NCI-H2081 (cell line): ENCODE measurements around the gene CXCR6.
"Not testable (repeated sequence)": the region's sequence is repeated elsewhere in the genome, so short reads cannot be mapped to it uniquely, and the experiment has no call there.

ENCODE experiments used
- DNase-seq, 2 experiments: peaks; one replicate each; lab custom pipeline; 2025; lab: John Stamatoyannopoulos, UW

The CXCR6 gene

DNA sequence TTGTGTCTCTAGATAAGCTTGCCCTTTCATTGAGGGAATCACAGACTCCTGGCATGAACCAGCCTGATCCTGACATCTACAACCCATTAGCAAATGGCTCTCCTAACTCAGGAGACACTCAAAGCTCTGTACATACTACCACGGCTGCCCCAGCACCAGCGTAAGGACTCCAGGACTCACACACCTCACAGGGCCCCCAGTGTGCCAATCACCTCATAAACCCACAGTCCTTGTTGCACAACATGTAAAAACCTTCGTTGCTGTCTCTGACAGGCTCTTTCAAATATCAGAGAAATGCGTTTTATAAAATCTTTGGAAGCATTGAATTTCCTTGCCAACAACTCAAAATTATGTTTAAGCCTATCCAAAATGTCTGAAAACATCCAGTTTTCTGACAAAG, 45.1 kb downstream of the CXCR6 start:
- no peak for DNase-seq

DNA sequence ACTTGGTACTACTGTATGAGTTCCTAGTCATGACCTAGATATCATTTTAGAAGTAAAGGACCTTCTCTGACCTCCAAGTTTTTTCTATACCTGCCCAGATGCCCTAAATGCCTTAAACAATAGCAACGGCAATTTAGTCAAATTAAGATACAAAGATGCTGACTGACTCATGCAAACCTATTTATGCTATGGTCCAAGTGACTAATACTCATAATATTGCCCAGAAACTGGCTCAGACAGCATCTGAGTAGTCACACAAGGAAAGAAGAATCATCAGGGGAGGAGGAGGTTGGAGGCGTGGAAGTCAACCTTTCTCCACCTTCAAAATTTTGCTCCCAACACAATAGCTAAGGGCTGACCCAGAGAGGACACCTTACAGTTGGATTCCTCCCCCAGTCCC, 45.5 kb downstream of the CXCR6 start:
- DNase-seq: no peak

DNA sequence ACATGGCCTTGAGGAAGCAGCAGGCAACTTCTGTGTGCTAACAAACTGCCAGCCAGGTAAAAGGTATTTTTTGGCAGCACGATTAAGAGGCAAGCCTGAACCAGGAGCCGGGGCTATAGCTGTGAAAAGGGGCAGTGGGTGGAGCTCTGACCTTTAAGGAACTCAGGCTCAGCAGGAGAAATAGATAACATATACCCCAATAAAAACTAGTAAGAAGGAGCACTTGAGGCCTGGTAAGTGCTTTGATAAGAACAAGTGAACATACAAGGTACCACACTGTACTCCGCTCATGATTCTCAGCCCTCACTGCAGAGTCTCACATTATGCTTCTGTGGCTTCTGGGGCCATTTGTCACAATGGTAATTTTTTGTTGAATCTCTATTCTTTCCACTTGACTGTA, 46.9 kb downstream of the CXCR6 start:
- no peak for DNase-seq

DNA sequence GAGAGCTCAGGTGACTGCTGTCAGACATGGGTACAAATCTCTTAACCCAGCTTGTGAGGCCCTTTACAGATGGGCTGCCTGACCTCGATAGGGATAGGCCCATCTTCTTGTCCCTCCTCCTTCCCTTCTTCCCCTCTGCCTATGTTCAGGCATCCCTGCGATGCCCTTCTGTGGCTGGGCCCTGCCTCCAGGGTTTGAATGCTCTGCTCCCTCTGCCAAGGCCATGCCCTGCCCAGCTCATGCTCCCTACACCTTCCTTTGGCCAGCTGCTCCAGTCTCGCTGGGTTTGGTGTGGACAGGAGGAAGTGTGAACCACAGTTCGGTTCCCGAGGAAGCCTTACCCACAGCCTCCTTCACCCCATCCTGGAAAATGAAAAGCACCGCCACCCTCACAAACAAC, 48.1 kb downstream of the CXCR6 start:
- DNase-seq: no peak

DNA sequence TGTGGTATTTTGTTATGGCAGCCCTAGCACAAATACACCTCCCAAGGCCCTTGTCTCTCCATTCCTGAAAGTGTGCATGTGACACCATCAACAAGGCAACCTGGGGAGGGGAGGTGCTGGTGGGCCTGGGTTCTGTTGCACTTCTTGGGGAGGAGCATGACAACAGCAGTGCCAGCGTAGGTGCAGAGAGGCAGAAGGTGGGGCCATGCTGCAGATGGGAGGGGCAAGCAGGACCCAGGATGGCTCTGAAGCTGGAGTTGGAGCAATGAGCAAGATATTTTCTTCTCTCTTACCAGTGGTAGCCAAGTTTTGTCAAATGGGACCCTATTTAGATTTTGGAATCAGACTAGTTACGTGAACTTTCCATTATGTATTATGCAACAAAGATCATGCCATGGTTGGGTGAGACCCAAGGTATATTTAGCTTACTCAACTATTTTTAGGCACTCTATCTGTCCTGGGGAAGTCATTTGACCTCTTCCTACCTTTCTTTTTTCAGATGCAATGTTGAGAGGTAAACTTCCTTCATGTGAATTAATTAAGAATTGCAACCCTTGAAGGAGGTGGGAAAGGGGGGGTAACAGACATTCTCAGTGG, 49.0 kb downstream of the CXCR6 start:
- no peak for DNase-seq

DNA sequence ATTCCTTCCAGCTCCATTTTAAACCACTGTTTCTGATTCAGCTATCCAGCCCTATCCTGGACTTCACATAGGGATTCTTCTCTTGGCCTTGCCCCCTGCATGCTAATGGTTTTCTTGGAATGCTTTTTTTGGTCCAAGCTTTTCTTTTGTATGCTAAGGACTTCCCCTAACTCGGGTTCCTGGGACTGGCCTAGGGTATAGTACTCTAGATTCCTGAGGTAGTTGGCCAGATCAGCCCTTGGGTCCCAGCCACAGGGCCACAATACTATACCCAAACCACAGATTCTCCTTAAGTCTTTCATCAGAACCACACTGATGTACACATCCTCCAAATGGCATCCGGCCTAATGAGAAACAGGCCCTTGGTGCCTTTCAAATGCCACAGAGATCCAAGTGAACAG, 49.6 kb downstream of the CXCR6 start:
- no peak for DNase-seq

DNA sequence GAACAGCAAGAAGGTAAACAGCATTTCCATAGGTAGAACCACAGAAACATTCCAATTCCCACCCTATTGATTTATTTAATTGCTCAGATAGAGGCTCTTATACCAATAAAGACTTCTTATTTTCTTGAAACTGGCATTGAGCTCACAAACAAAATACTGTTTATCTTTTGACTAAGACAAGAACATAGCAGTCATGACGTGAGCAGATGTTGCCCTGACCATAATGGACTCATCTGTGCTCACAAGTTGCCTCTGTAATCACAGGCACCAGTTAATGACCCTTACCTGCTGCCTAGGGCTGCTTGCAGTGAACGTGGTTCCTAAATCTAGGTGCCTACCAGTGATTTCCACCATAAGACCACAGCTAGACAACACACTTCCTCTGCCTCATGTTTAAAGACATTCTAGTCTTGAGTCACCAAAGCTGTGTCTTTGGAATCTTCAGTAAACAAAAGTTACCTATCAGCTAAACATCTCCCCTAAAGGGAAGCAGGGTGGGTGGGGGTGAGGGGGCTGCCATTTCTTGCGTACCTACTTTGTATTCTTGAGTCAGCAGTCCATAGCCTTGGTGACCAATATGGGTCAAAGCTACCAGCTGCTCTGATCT, 50.3 kb downstream of the CXCR6 start:
- DNase-seq: no peak

DNA sequence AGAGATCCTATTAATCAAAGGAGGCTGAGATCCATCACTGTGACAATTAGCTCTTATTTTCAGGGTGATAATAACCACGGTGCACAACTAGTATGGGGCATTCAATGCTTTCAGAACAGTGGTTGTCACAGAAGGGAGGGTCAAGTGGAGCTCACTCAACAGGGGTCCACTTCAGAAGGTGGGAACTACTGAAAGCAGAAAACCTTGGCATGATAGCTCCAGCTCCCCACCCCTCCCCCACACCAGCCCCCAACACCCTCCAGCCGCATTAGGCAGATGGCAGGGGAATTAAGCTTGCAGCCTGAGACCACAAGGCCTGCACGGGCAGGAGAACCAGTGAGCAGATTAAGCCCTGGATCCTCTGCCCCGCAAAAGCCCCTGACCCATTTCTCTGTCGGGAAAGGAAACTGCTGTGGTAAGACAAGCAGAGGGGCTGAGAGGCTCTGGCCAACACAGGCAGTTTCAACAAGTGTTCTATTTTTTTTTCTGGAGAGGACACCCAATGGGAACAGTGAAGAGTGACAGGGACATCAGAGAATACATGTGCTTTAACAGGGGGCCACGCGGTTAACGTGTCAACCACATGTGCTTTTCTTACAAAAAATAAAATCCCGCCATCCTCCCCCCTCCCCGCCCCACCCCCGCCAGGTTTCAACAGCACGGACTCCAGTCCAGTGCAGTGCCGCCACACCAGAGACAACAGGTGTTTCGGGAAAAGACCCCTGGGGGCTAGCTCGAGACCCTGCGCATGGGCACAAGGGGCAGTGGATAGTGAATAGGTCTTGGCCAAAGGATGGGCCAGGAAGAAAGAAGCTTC, 51.4 kb downstream of the CXCR6 start:
- peak in 1 of 2 experiments; percentile 8 for DNase-seq

DNA sequence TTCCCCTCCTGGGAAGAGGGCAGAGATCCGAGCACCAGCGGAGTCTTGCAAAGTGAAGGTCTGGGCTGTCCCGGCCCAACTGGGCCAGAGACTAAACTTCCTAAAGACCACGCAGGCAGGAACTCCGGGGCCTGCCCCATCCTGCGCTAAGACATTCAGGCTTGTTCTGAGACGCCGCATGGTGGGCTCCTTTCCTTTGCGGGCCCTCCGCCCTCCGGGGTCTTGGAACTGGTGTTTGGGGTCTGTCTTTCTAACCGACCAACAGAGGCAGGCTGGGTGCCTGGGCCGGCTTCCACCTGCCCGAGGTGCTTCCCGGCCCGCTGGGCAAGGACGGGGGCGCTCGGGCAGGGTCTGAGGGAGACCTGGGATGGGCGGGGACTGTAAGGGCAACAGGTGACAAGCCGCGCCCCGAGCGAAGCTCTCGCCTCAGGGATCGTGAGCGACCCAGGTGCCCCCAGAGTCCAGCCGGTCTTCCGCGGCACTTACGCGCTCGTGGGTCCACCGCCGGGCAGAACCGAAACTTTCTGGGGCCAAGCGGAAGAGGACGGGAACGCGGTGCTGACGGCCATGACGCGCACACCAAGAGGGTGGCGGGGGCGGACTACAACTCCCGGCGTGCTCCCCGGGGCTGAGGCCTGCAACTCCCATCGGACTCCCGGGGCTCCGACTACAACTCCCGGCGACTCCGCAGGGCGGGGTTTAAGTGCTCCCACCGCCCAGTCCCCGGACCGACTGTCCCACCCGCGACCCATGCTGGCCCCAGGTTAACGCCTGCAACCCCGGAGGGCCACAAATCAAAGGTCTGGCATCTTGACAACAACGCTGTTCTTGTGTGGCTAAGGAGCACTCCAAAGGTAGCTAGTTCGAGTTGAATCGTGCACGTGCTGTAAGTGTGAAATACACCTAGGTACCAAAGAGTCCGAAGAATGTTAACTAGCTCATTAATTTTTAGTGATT, 52.2 kb downstream of the CXCR6 start, which contains the start of gene FYCO1:
Gene FYCO1 (minus strand): TSS at position 589 of the 957 bp plus-strand sequence. CDS start 10,914 bp downstream, outside the sequence.
- DNase-seq: peak; percentile 75 to 86

DNA sequence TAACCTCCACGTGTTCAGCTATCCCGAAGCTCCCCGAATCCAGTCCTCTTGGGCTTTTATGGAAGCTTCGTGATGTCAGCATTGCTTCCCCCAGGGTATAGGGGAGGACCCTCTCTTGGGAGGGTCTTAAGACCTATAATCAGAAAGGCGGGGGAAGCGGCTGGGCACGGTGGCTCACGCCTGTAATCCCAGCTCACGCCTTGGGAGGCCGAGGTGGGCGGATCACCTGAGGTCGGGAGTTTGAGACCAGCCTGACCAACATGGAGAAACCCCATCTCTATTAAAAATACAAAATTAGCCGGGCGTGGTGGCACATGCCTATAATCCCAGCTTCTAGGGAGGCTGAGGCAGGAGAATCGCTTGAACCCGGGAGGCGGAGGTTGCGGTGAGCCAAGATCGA, 54.2 kb downstream of the CXCR6 start:
- not testable (repeated sequence) for DNase-seq

DNA sequence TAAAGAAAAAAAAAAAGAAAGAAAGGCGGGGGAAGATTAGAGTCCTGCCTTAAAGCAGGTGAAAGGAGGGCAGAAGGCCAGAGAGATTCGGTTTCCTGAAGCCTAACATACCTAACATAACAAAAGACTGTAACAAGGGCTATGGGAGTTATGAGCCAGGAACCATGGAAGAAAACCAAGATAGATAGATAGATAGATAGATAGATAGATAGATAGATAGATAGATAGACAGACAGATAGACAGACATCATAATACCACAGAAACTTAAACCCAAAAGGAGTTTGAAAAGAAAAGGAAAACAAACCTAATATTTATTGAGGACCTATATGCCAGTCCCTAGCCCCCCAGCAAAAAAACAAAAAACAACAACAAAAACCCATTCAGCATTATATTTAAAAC, 54.7 kb downstream of the CXCR6 start:
- DNase-seq: no peak
